ENCODE results near the gene LAMTOR5. TPM values are rescaled to one million over a fixed set of nuclear protein-coding genes. Genes with fewer than 3 reads are reported as not detected.
A peak's percentile ranks its signal among the peaks of the same experiment; 100 is the strongest.
"Not testable (repeated sequence)": the region's sequence is repeated elsewhere in the genome, so short reads cannot be mapped to it uniquely, and the experiment has no call there.

The LAMTOR5 gene
- polyA plus RNA-seq, 1 of the 3 experiments (the other 2 are of a cell fraction): 442 TPM

DNA sequence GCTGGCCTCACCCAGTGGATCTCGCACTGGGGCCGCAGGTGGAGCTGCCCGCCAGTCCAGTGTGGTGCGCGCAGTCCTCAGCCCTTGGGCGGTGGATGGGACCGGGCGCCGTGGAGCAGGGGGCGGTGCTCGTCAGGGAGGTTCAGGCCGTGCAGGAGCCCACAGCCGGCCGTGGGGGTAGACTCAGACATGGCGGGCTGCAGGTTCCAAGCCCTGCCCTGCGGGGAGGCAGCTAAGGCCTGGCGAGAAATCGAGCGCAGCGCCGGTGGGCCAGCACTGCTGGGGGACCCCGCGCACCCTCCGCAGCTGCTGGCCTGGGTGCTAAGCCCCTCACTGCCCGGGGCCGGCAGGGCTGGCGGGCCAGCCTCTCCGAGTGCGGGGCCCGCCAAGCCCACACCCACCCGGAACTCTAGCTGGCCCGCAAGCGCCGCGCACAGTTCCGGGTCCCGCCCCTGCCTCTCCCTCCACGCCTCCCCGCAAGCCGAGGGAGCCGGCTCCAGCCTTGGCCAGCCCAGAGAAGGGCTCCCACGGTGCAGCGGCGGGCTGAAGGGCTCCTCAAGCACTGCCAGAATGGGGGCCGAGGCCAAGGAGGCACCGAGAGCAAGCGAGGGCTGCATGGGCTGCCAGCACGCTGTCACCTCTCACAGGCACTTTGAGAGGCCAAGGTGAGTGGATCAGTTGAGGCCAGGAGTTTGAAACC lies 11.1 kb downstream of the LAMTOR5 start:
- H3K27me3 ChIP-seq (ENCODE audit: insufficient read depth); H3K4me2 ChIP-seq; H4K20me1 ChIP-seq (ENCODE audit: insufficient read depth); H3K27ac ChIP-seq (ENCODE audit: low read depth in 2 of 2, low read length in 1 of 2); H3K4me1 ChIP-seq (ENCODE audit: control insufficient read depth in 1 of 2, insufficient read depth in 2 of 2, low read depth in 1 of 2, low read length in 1 of 2); H3K9ac ChIP-seq; H3K4me3 ChIP-seq (ENCODE audit: low read depth in 2 of 2, low read length in 1 of 2); DNase-seq; H3K9me3 ChIP-seq; H3K79me2 ChIP-seq (ENCODE audit: insufficient read depth); H2AFZ ChIP-seq (ENCODE audit: low read depth); H3K9me2 ChIP-seq; POLR2A ChIA-PET: not testable (repeated sequence)
- CTCF ChIA-PET: interaction anchor here (0.6 to 1.6 kb wide), 2 partner anchors 16 to 166 kb away, joined by 3 read pairs; no protein-coding TSS in a partner anchor
- H3F3A ChIP-seq (replicated peaks; ENCODE audit: insufficient read depth): peaks cover 30% of the 10 kb centered on the region
- peaks cover 12 to 35% of the 10 kb centered on the region in 2 experiments for H3K36me3 ChIP-seq (replicated peaks in 1 of 2; ENCODE audit: control insufficient read depth in 1 of 2, insufficient read depth in 2 of 2, low read length in 1 of 2)
- 94% methylated on average over 14 of the region's 48 CpGs for WGBS (ENCODE audit: low lambda C conversion rate)

DNA sequence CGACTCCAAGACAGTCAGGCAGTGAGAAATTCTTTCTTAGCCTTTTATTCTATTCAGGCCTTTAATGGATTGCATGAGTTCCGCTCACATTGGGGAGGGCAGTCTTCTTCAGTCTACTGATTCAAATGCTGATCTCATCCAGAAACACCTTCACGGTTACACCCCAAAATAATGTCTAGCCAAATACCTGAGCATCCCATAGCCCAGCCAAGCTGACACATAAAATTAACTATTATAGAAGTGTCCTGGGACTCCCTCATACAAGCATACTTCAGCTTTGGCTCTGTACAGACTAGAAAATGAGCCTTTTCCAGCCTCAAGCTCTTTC lies 13.0 kb downstream of the LAMTOR5 start:
- no peak overlapping the region for H3K9ac ChIP-seq
- TF ChIP-seq, protein P1, sequence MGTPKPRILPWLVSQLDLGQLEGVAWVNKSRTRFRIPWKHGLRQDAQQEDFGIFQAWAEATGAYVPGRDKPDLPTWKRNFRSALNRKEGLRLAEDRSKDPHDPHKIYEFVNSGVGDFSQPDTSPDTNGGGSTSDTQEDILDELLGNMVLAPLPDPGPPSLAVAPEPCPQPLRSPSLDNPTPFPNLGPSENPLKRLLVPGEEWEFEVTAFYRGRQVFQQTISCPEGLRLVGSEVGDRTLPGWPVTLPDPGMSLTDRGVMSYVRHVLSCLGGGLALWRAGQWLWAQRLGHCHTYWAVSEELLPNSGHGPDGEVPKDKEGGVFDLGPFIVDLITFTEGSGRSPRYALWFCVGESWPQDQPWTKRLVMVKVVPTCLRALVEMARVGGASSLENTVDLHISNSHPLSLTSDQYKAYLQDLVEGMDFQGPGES (IDR thresholded peaks at IDR 0.05; ENCODE audit: low read depth, low read length): no peak
- TF ChIP-seq TCF12 (IDR thresholded peaks at IDR 0.05) (no peak), SMC3 (IDR thresholded peaks at IDR 0.05; ENCODE audit: low read depth, low read length) (no peak), MEF2A (IDR thresholded peaks at IDR 0.05; ENCODE audit: borderline replicate concordance, low read depth) (no peak), EP300 (IDR thresholded peaks at IDR 0.05; ENCODE audit: borderline replicate concordance in 1 of 2, low read depth in 1 of 2, low read length in 1 of 2) (no peak), TEAD4 (IDR thresholded peaks at IDR 0.05; ENCODE audit: borderline replicate concordance, insufficient read depth) (no peak), GATA2 (CRISPR knock-in tag; IDR thresholded peaks at IDR 0.05) (no peak), POLR2AphosphoS5 (IDR thresholded peaks at IDR 0.05; ENCODE audit: low read depth, low read length) (no peak)
- TF ChIP-seq, protein P2, sequence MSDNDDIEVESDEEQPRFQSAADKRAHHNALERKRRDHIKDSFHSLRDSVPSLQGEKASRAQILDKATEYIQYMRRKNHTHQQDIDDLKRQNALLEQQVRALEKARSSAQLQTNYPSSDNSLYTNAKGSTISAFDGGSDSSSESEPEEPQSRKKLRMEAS (IDR thresholded peaks at IDR 0.05; ENCODE audit: low read depth): no peak
- TF ChIP-seq, protein P3, sequence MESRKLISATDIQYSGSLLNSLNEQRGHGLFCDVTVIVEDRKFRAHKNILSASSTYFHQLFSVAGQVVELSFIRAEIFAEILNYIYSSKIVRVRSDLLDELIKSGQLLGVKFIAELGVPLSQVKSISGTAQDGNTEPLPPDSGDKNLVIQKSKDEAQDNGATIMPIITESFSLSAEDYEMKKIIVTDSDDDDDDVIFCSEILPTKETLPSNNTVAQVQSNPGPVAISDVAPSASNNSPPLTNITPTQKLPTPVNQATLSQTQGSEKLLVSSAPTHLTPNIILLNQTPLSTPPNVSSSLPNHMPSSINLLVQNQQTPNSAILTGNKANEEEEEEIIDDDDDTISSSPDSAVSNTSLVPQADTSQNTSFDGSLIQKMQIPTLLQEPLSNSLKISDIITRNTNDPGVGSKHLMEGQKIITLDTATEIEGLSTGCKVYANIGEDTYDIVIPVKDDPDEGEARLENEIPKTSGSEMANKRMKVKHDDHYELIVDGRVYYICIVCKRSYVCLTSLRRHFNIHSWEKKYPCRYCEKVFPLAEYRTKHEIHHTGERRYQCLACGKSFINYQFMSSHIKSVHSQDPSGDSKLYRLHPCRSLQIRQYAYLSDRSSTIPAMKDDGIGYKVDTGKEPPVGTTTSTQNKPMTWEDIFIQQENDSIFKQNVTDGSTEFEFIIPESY (IDR thresholded peaks at IDR 0.05; ENCODE audit: borderline replicate concordance, low read depth): no peak
- TF ChIP-seq, protein P4, sequence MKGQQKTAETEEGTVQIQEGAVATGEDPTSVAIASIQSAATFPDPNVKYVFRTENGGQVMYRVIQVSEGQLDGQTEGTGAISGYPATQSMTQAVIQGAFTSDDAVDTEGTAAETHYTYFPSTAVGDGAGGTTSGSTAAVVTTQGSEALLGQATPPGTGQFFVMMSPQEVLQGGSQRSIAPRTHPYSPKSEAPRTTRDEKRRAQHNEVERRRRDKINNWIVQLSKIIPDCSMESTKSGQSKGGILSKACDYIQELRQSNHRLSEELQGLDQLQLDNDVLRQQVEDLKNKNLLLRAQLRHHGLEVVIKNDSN (IDR thresholded peaks at IDR 0.05; ENCODE audit: borderline replicate concordance, low read depth): no peak
- H3K79me2 ChIP-seq (ENCODE audit: insufficient read depth): no peaks in the 10 kb centered on the region
- H2AFZ ChIP-seq (ENCODE audit: low read depth): no peak overlapping the region
- 94% methylated on average over 3 of the region's 3 CpGs for WGBS (ENCODE audit: low lambda C conversion rate)
- peaks cover 5 to 6% of the 10 kb centered on the region in 2 experiments; a peak in 1 of 4 replicates for H3K4me1 ChIP-seq (ENCODE audit: control insufficient read depth in 1 of 2, insufficient read depth in 2 of 2, low read depth in 1 of 2, low read length in 1 of 2)
- ChIA-PET POLR2A (no interaction called here), CTCF (interaction anchor here (0.6 to 1.3 kb wide), 2 partner anchors 13 to 66 kb away, joined by 3 to 4 read pairs; no protein-coding TSS in a partner anchor)
- H4K20me1 ChIP-seq (ENCODE audit: insufficient read depth): no peaks in the 10 kb centered on the region
- no peak for DNase-seq
- peaks cover 25% of the 10 kb centered on the region for H3F3A ChIP-seq (replicated peaks; ENCODE audit: insufficient read depth)
- no peak overlapping the region for H3K4me3 ChIP-seq (ENCODE audit: low read depth in 2 of 2, low read length in 1 of 2)
- no peaks in the 10 kb centered on the region for H3K9me2 ChIP-seq
- H3K9me3 ChIP-seq: no peaks in the 10 kb centered on the region
- peak overlapping the region in 1 of 2 experiments; percentile 45; a peak in 2 of 4 replicates for H3K27ac ChIP-seq (ENCODE audit: low read depth in 2 of 2, low read length in 1 of 2)
- H3K36me3 ChIP-seq (replicated peaks in 1 of 2; ENCODE audit: control insufficient read depth in 1 of 2, insufficient read depth in 2 of 2, low read length in 1 of 2): peaks cover 0 to 16% of the 10 kb centered on the region in 2 experiments
- H3K4me2 ChIP-seq: no peak overlapping the region
- H3K27me3 ChIP-seq (ENCODE audit: insufficient read depth): no peaks in the 10 kb centered on the region
